Skeletal muscle satellite cell (primary cell): ENCODE results near the gene SIGLEC12. TPM values are rescaled to one million over a fixed set of nuclear protein-coding genes. Genes with fewer than 3 reads are reported as not detected.
"Not testable (repeated sequence)": the region's sequence is repeated elsewhere in the genome, so short reads cannot be mapped to it uniquely, and the experiment has no call there.

Experiments used
- H3K27me3 ChIP-seq: 2 replicates; pipeline ENCODE4 v1.7.0; 2013; ENCODE audit warnings: low read length; ENCODE audit not compliant: control insufficient read depth, insufficient read depth
- H3K36me3 ChIP-seq: 2 replicates; pipeline ENCODE4 v1.7.0; 2013; ENCODE audit warnings: mild to moderate bottlenecking, control low read depth, low read length; ENCODE audit not compliant: insufficient read depth
- H3K4me1 ChIP-seq: 2 replicates; pipeline ENCODE4 v1.7.0; 2013; ENCODE audit warnings: low read length; ENCODE audit not compliant: control insufficient read depth, insufficient read depth
- H3K4me2 ChIP-seq: 2 replicates; pipeline ENCODE4 v1.7.0; 2013; ENCODE audit warnings: mild to moderate bottlenecking, low read length
- H3K4me3 ChIP-seq: 2 replicates; pipeline ENCODE4 v1.7.0; 2013; ENCODE audit warnings: low read length
- H3K9ac ChIP-seq: 2 replicates; pipeline ENCODE4 v1.7.0; 2013; ENCODE audit warnings: mild to moderate bottlenecking, low read depth, low read length, moderate library complexity
- H3K9me3 ChIP-seq: replicated peaks from 2 replicates; pipeline ENCODE4 v1.7.0; 2013; ENCODE audit warnings: mild to moderate bottlenecking, control low read depth, low read length
- small RNA-seq: library from RNA; depleted of rRNA; stranded (forward); fragments of <200 nt; gene quantifications from one replicate; pipeline ENCODE3, GENCODE V24; 2012

The SIGLEC12 gene

GRCh38 chr19:51447510-51447909 lies 54.1 kb downstream of the SIGLEC12 start:
- not testable (repeated sequence) for H3K4me3 ChIP-seq, H3K36me3 ChIP-seq, H3K27me3 ChIP-seq, H3K4me1 ChIP-seq, H3K4me2 ChIP-seq, H3K9ac ChIP-seq
- peaks cover 11% of the 10 kb centered on the region for H3K9me3 ChIP-seq

GRCh38 chr19:51441410-51442390 lies 59.9 kb downstream of the SIGLEC12 start:
- Histone ChIP-seq H3K36me3 (no peaks in the 10 kb centered on the region), H3K9me3 (no peaks in the 10 kb centered on the region), H3K4me2 (no peak overlapping the region), H3K27me3 (no peaks in the 10 kb centered on the region), H3K9ac (no peak overlapping the region), H3K4me3 (no peak overlapping the region), H3K4me1 (no peaks in the 10 kb centered on the region)

Small RNAs within 50 kb of the gene (small RNA-seq; reads per million reads assigned to genes)
- gene AC020914.3 = not detected
- gene AC020914.5 = not detected
